GM21367 (cell line): ENCODE measurements around the gene HES2.
"Not testable (repeated sequence)": the region's sequence is repeated elsewhere in the genome, so short reads cannot be mapped to it uniquely, and the experiment has no call there.

ENCODE experiments used
- ATAC-seq: cut with Tn5 transposase; IDR thresholded peaks from one replicate; pipeline ENCODE4 v1.9.1; 2021; ENCODE audit not compliant: unreplicated experiment

Gene HES2

GRCh38 chr1:6419397-6419803 lies 319 bp downstream of the HES2 start:
- no peak for ATAC-seq

GRCh38 chr1:6418668-6419396 lies 887 bp downstream of the HES2 start:
- ATAC-seq, result no peak

GRCh38 chr1:6417961-6418667 lies 1.6 kb downstream of the HES2 start:
- no peak for ATAC-seq

- ATAC-seq, result no peak
Measured at GRCh38 chr1:6416906-6417305, 2.8 kb downstream of the HES2 start.

GRCh38 chr1:6416295-6416656 lies 3.4 kb downstream of the HES2 start:
- ATAC-seq, result no peak

DNA sequence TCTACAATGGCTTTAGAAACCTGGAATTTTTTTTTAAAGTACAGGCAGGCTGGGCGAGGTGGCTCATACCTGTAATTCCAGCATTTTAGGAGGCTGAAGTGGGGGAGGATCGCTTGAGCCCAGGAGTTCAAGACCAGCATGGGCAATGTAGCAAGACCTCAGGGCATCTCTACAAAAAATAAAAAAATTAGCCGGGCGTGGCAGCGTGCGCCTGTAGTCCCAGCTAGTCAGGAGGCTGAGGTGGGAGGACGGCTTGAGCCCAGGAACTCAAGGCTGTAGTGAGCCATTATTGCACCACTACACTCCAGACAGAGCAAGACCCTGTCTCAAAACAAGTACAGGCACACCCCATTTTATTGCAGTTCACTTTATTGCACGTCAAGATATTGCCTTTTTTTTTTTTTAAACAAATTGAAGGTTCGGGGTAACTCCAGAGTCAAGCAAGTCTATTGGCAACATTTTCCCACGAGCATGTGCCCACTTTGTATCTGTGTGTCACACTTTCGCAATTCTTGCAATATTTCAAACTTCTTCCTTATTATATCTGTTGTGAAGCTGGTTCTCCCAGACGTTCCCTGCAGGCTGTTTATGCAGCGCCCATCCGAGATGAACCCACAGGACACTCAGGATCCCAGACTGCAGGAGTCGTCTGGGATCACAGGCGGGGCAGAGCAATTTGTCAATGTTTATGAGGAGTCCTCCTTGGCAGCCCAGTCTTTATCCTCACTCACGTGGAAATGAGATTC lies 4.7 kb downstream of the HES2 start:
- no peak for ATAC-seq

- no peak for ATAC-seq
Measured at GRCh38 chr1:6414443-6414844, 5.3 kb downstream of the HES2 start.

GRCh38 chr1:6412896-6413295 lies 6.8 kb downstream of the HES2 start:
- ATAC-seq, result no peak

- no peak for ATAC-seq
Measured at GRCh38 chr1:6410248-6410893, 9.3 kb downstream of the HES2 start.

GRCh38 chr1:6409733-6410132 lies 10.0 kb downstream of the HES2 start:
- no peak for ATAC-seq

GRCh38 chr1:6409053-6409452 lies 10.7 kb downstream of the HES2 start:
- ATAC-seq, result no peak

GRCh38 chr1:6408023-6408422 lies 11.7 kb downstream of the HES2 start:
- ATAC-seq, result no peak

- ATAC-seq, result no peak
Measured at GRCh38 chr1:6401673-6402072, 18.0 kb downstream of the HES2 start.

DNA sequence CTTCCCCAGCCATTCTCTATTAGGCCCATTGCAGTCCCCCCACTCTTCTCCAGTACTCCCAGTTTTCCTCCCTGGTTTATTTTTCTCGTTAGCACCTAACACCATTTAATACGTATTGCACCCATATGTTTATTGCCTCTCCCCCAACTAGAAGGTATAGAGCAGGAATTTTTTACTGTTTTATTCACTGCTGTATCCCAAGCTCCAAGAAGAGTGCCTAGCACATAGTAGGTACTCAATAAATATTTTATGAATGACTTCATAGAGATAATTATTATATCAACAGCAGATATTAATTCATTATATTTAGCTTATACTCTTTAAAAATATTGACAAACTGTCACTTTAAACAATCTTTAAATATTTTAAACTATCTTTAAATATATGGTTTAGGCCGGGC lies 20.4 kb downstream of the HES2 start:
- no peak for ATAC-seq

DNA sequence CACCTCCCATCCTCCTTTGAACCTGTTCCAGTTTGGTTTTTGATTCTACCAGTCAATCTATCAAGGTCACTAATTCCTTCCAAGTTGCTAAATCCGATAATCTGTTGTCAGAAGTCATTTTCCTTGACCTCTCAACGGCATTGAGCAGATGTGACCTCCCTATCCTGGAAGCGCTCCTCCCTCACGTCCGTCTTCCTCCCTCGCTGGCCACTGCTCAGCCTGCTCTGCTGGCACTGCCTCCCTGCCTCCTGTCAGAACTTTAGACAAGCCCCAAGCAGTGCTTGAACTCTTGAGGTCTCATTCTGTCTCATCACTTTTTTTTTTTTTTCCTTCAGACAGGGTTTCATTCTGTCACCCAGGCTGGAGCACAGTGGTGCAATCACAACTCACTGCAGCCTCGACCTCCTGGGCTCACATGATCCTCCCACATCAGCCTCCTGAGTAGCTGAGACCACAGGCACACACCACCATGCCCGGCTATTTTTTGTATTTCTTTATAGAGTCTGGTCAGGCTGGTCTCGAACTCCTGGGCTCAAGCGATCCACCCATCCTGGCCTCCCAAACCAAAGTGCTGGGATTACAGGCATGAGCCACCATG lies 21.8 kb downstream of the HES2 start:
- ATAC-seq, result no peak

- ATAC-seq, result no peak
Measured at GRCh38 chr1:6396998-6397397, 22.7 kb downstream of the HES2 start.

GRCh38 chr1:6395781-6396244 lies 23.9 kb downstream of the HES2 start:
- not testable (repeated sequence) for ATAC-seq

DNA sequence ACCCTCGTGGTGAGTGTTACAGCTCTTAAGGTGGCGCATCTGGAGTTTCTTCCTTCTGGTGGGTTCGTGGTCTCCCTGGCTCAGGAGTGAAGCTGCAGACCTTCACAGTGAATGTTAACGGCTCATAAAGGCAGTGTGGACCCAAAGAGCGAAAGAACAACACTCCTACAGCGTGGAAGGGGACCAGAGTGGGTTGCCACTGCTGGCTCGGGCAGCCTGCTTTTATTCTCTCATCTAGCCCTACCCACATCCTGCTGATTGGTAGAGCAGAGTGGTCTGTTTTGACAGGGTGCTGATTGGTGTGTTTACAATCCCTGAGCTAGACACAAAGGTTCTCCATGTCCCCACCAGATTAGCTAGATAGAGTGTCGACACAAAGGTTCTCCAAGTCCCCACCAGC lies 24.6 kb downstream of the HES2 start:
- ATAC-seq, result not testable (repeated sequence)

GRCh38 chr1:6393400-6394187 lies 26.1 kb downstream of the HES2 start, which contains the start of gene ACOT7:
TSS of gene ACOT7 (minus strand) at chr1:6393767. CDS start at chr1:6393399, 368 bp downstream.
- peak; percentile 64 for ATAC-seq

- peak; percentile 23 for ATAC-seq
Measured at GRCh38 chr1:6392809-6393399, 26.8 kb downstream of the HES2 start.
